Measurements from ENCODE around the gene TBC1D9.

DNA sequence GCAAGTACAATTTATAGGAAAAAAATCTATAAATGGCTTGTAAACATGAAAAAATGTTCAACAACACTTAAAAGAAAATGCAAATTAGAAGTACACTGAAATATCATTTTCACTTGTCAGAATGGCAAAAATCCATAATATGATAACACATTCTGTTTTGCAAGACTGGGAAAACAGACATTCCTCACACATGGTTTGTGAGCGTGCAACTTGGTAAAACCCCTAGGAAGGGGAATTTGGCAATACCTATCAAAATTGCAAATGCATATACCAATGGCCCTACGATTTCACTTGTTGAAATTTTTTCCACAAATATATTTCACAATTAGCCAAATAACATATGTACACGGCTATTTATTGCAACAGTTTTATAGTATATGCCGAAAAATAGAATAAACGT lies 31.4 kb downstream of the TBC1D9 start:
- TF ChIP-seq, protein P1, sequence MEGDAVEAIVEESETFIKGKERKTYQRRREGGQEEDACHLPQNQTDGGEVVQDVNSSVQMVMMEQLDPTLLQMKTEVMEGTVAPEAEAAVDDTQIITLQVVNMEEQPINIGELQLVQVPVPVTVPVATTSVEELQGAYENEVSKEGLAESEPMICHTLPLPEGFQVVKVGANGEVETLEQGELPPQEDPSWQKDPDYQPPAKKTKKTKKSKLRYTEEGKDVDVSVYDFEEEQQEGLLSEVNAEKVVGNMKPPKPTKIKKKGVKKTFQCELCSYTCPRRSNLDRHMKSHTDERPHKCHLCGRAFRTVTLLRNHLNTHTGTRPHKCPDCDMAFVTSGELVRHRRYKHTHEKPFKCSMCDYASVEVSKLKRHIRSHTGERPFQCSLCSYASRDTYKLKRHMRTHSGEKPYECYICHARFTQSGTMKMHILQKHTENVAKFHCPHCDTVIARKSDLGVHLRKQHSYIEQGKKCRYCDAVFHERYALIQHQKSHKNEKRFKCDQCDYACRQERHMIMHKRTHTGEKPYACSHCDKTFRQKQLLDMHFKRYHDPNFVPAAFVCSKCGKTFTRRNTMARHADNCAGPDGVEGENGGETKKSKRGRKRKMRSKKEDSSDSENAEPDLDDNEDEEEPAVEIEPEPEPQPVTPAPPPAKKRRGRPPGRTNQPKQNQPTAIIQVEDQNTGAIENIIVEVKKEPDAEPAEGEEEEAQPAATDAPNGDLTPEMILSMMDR (conservative IDR thresholded peaks at IDR 0.05; ENCODE audit: low read length) = no peak
- TF ChIP-seq EZH2phosphoT487 (IDR thresholded peaks at IDR 0.05; ENCODE audit: borderline replicate concordance) = no peak

All from Loucy (cell line).